PC-3 (cell line): ENCODE measurements around the gene STAU1. TPM values are rescaled to one million over a fixed set of nuclear protein-coding genes. Genes with fewer than 3 reads are reported as not detected.

Source experiments
- ATAC-seq: fragments of 200-7000 bp; cut with Tn5 transposase; 2 replicates; pipeline ENCODE4 v1.9.1; 2020; ENCODE audit warnings: mild to moderate bottlenecking, moderate library complexity
- BruUV-seq: library from RNA; stranded (reverse); fragments of 400-500 nt; replicated peaks from 2 replicates; lab custom pipeline; 2021; lab: Mats Ljungman, UMichigan
- CTCF ChIA-PET: fragments of 300-600 bp; sonication (Branson Sonifier 250); formaldehyde crosslinking; loops from one replicate; lab custom pipeline; 2022; ENCODE audit warnings: antibody characterized with exemption; lab: Charles Lee
- POLR2A ChIA-PET: fragments of 300-600 bp; sonication (Branson Sonifier 250); formaldehyde crosslinking; loops from one replicate; lab custom pipeline; 2022; ENCODE audit warnings: antibody characterized with exemption; ENCODE audit not compliant: unreplicated experiment; lab: Charles Lee
- DNase-seq: peaks from one replicate; pipeline ENCODE4 v3.0.0-alpha.2; 2015
- H2AFZ ChIP-seq: fragments of 300-600 bp; sonication (generic); 2 replicates; pipeline ENCODE4 v1.6.0; 2016; ENCODE audit warnings: antibody characterized with exemption, low read length
- H3F3A ChIP-seq: fragments of 300-600 bp; sonication (generic); one replicate; pipeline ENCODE4 v1.6.0; 2017; ENCODE audit warnings: antibody characterized with exemption, low read length, control low read depth, mild to moderate bottlenecking; ENCODE audit not compliant: unreplicated experiment
- H3K27ac ChIP-seq: fragments of 300-600 bp; sonication (generic); 2 replicates; pipeline ENCODE4 v1.5.1; 2016; ENCODE audit warnings: mild to moderate bottlenecking, low read length
- H3K27me3 ChIP-seq: fragments of 300-600 bp; sonication (generic); 2 replicates; pipeline ENCODE4 v1.6.1; 2016; ENCODE audit warnings: low read length, mixed read lengths
- H3K36me3 ChIP-seq: fragments of 300-600 bp; sonication (generic); 2 replicates; pipeline ENCODE4 v1.6.1; 2016; ENCODE audit warnings: low read depth, mixed run types, low read length, mixed read lengths
- H3K4me1 ChIP-seq: fragments of 300-600 bp; sonication (generic); 2 replicates; pipeline ENCODE4 v1.5.1; 2016; ENCODE audit warnings: low read length; ENCODE audit not compliant: insufficient read depth
- H3K4me2 ChIP-seq: fragments of 300-600 bp; sonication (generic); 2 replicates; pipeline ENCODE4 v1.6.0; 2016; ENCODE audit warnings: low read length
- H3K4me3 ChIP-seq: fragments of 300-600 bp; sonication (generic); 2 replicates; pipeline ENCODE4 v1.5.1; 2016; ENCODE audit warnings: mild to moderate bottlenecking, low read length, mixed read lengths
- H3K79me2 ChIP-seq: fragments of 300-600 bp; sonication (generic); 2 replicates; pipeline ENCODE4 v1.6.1; 2017; ENCODE audit warnings: low read length, mixed read lengths
- H3K9ac ChIP-seq: fragments of 300-600 bp; sonication (generic); 2 replicates; pipeline ENCODE4 v1.6.0; 2016; ENCODE audit warnings: mild to moderate bottlenecking, low read length
- H3K9me2 ChIP-seq: fragments of 300-600 bp; sonication (generic); replicated peaks from 2 replicates; pipeline ENCODE4 v1.6.1; 2016; ENCODE audit warnings: mixed run types, low read length, mixed read lengths
- H3K9me3 ChIP-seq: fragments of 300-600 bp; sonication (generic); 2 replicates; pipeline ENCODE4 v1.6.1; 2016; ENCODE audit warnings: low read length, mixed read lengths
- H4K20me1 ChIP-seq: fragments of 300-600 bp; sonication (generic); 2 replicates; pipeline ENCODE4 v1.6.1; 2016; ENCODE audit warnings: low read length, mixed read lengths
- EZH2 ChIP-seq: fragments of 300-600 bp; sonication (generic); IDR thresholded peaks from one replicate; pipeline ENCODE4 v1.6.1; 2017; ENCODE audit warnings: antibody characterized with exemption, mild to moderate bottlenecking, low read length; ENCODE audit not compliant: unreplicated experiment
- EZH2phosphoT487 ChIP-seq: fragments of 300-600 bp; sonication (generic); IDR thresholded peaks from 2 replicates; pipeline ENCODE4 v1.6.1; 2018; ENCODE audit warnings: mild to moderate bottlenecking, antibody characterized with exemption, low read length, borderline replicate concordance
- intact Hi-C: fragments of 100-400 bp; cut with micrococcal nuclease; formaldehyde crosslinking; loops from 2 replicates; pipeline ENCODE4 v1.9.0; 2023
- total RNA-seq: library from RNA; depleted of rRNA; stranded (reverse); fragments of >200 nt; gene quantifications from 2 replicates; pipeline ENCODE4 v1.2.3, GENCODE V29; 2014
- TF ChIP-seq, protein P1 (sequence below): fragments of 300-600 bp; sonication (generic); conservative IDR thresholded peaks from 2 replicates; pipeline ENCODE4 v1.5.1; 2017; ENCODE audit warnings: antibody characterized with exemption, low read depth, mild to moderate bottlenecking, low read length

STAU1 gene
- total RNA-seq, 1 experiment from 2014 or later: 87.8 TPM

DNA sequence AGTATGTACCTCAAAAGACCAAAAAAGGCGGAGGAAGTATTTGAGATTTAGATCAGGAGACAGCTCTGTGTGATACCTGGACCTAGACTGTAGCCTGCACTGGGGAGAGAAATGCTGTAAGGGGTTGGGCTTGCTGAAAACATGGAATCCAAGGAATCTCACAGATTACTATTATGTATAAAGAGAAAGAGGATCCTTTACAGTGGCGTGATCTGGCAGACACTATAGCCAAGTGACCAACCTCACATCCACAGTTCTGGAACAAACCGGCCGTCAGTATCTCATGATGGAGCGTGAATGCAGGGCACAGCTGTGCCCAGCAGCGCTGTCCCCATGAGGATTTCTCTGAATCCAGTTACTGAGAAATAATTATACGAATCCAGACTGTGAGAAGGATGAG, 43.3 kb upstream of the STAU1 start:
- Histone ChIP-seq H4K20me1 (no peaks in the 10 kb centered on the region), H3K27ac (no peak overlapping the region), H3F3A (no peaks in the 10 kb centered on the region), H3K4me3 (no peak overlapping the region), H3K4me1 (no peaks in the 10 kb centered on the region), H3K27me3 (no peaks in the 10 kb centered on the region), H3K36me3 (peaks cover 73% of the 10 kb centered on the region), H3K79me2 (no peaks in the 10 kb centered on the region), H3K9ac (no peak overlapping the region), H3K9me2 (no peaks in the 10 kb centered on the region), H2AFZ (no peak overlapping the region), H3K4me2 (no peak overlapping the region), H3K9me3 (no peaks in the 10 kb centered on the region)
- intact Hi-C loops: no loop called here
- no peak for DNase-seq
- CTCF ChIA-PET: no interaction called here
- TF ChIP-seq EZH2phosphoT487 (no peak), EZH2 (no peak)
- TF ChIP-seq, protein P1, sequence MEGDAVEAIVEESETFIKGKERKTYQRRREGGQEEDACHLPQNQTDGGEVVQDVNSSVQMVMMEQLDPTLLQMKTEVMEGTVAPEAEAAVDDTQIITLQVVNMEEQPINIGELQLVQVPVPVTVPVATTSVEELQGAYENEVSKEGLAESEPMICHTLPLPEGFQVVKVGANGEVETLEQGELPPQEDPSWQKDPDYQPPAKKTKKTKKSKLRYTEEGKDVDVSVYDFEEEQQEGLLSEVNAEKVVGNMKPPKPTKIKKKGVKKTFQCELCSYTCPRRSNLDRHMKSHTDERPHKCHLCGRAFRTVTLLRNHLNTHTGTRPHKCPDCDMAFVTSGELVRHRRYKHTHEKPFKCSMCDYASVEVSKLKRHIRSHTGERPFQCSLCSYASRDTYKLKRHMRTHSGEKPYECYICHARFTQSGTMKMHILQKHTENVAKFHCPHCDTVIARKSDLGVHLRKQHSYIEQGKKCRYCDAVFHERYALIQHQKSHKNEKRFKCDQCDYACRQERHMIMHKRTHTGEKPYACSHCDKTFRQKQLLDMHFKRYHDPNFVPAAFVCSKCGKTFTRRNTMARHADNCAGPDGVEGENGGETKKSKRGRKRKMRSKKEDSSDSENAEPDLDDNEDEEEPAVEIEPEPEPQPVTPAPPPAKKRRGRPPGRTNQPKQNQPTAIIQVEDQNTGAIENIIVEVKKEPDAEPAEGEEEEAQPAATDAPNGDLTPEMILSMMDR: no peak
- ATAC-seq: no peak
- POLR2A ChIA-PET: no interaction called here
- no TSS peak for BruUV-seq

DNA sequence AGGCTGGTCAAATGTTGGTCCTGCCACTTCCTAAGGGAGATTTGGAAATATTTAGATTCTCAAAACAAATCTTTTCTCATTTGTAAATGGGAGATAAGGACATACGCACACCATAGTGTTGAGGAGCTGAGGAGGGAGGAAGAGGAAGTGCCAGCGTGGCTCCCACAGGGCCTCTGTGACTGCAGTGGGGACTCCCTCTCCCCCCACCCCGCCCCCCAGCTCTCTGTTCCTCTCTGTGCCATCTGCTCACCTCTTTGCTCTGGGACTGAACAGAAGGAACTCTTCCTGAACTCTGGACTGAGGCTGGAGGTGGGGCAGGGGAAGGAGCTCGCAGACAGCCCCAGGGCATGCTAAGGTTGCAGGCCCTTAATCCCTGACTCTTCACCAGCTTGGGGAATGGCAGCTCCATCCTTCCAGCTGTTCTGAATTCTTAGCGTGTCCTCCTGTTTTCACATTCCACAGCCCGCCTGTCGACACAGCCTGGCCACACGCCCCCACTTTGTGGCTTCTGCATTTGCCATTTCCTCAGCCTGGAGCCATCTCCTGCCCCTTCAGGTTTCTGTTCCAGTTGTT, 42.5 kb upstream of the STAU1 start:
- ATAC-seq: no peak
- CTCF ChIA-PET: no interaction called here
- Histone ChIP-seq H4K20me1 (no peaks in the 10 kb centered on the region), H3K27ac (no peak overlapping the region), H2AFZ (no peak overlapping the region), H3K4me3 (no peak overlapping the region), H3F3A (no peaks in the 10 kb centered on the region), H3K79me2 (no peaks in the 10 kb centered on the region), H3K27me3 (no peaks in the 10 kb centered on the region), H3K9me3 (no peaks in the 10 kb centered on the region), H3K9me2 (no peaks in the 10 kb centered on the region), H3K4me1 (no peaks in the 10 kb centered on the region), H3K36me3 (peaks cover 75% of the 10 kb centered on the region), H3K9ac (no peak overlapping the region), H3K4me2 (no peak overlapping the region)
- no peak for DNase-seq
- intact Hi-C loops: no loop called here
- TF ChIP-seq EZH2phosphoT487: no peak
- TF ChIP-seq, protein P1: no peak
- no peak for TF ChIP-seq EZH2
- POLR2A ChIA-PET: no interaction called here
- no TSS peak for BruUV-seq

DNA sequence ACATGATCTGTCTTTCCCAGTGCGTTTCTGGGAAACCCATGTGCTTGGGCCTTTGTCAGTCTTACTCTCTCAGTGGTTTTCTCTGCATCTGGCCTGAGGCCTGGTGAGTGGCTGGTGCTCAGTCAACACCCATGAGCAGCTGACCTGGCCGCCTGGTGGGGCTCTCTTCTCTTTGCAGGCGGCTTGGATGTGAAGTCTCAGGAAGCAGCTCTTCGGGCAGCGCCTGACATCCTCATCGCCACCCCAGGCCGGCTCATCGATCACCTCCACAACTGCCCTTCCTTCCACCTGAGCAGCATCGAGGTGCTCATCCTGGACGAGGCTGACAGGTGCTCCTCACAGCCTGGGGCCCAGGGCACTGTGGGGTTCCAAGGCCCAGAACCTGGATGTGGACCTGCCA, 41.9 kb upstream of the STAU1 start:
- no peaks in the 10 kb centered on the region for H3K27me3 ChIP-seq
- no peak for DNase-seq
- no peaks in the 10 kb centered on the region for H3K9me2 ChIP-seq
- H3K4me1 ChIP-seq: no peaks in the 10 kb centered on the region
- CTCF ChIA-PET: no interaction called here
- no peak overlapping the region for H3K27ac ChIP-seq
- no peaks in the 10 kb centered on the region for H4K20me1 ChIP-seq
- TF ChIP-seq EZH2phosphoT487: no peak
- TF ChIP-seq, protein P1: no peak
- TF ChIP-seq EZH2: no peak
- H3K36me3 ChIP-seq: peaks cover 73% of the 10 kb centered on the region
- no peak for ATAC-seq
- intact Hi-C loops: no loop called here
- no peak overlapping the region for H3K9ac ChIP-seq
- H3F3A ChIP-seq: no peaks in the 10 kb centered on the region
- no TSS peak for BruUV-seq
- no peak overlapping the region for H3K4me3 ChIP-seq
- H3K79me2 ChIP-seq: no peaks in the 10 kb centered on the region
- H3K9me3 ChIP-seq: no peaks in the 10 kb centered on the region
- POLR2A ChIA-PET: interaction anchor here (0.6 kb wide), 1 partner anchor 30 kb away, joined by 6 read pairs; no protein-coding TSS in a partner anchor
- H2AFZ ChIP-seq: no peak overlapping the region
- no peak overlapping the region for H3K4me2 ChIP-seq
